ENCODE measurements around the gene SHB.

The SHB gene

DNA sequence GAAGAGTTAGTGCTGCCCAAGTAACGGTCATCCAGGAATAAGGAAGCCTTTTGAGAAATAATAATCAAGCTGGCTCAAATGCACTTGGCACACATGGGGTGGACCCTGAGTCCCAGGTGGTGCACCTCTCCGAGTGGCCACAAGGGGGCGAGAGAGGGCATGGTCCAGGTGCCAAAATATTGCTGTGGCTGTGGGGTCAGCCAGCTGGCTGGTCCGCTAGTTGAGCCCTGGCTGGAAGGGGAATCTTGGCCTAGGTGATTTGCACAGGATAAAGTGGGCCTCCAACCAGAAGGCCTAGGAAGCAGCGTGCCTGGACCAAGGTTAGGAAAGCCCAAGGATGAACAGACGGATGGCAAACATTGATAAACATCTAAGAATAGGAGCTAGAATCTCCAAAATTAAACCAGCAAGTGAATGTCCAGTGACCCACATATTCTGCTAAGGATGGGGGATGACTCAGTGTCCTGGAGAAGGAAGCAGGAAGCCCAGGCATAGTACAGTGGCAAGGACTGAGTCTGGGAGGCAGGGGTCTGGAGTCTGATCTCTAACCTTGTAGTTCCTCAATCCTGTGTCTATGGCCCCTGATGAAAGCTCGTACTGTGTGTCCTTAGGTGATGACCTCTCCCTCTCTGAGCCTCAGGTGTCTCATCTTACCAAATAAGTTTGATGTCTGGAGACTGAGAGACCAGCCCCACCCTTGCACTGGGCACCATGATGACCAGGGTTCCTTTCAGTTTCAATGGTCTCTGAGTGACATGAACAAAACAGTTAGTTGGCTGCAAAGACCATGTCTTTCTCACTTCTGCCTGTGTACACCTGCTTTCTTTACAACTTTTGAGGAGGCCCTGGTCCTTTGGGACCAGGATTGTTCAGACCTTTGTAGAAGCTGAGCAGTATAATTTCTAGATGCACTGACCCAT lies 19.2 kb upstream of the SHB start:
- in situ Hi-C loops (cut with MboI; ENCODE audit: low sequenced_read_pairs), result loop anchor here (10.0 kb wide), 1 partner anchor 277 kb away; no protein-coding TSS in a partner anchor

GRCh38 chr9:38086496-38086895 lies 17.5 kb upstream of the SHB start:
- in situ Hi-C loops (cut with MboI; ENCODE audit: low sequenced_read_pairs), result loop anchor here (10.0 kb wide), 1 partner anchor 278 kb away; no protein-coding TSS in a partner anchor

GRCh38 chr9:38085308-38085707 lies 16.3 kb upstream of the SHB start:
- in situ Hi-C loops (cut with MboI; ENCODE audit: low sequenced_read_pairs), result loop anchor here (10.0 kb wide), 1 partner anchor 279 kb away; no protein-coding TSS in a partner anchor

GRCh38 chr9:38084556-38084880 lies 15.5 kb upstream of the SHB start:
- in situ Hi-C loops (cut with MboI; ENCODE audit: low sequenced_read_pairs), result loop anchor here (10.0 kb wide), 1 partner anchor 280 kb away; no protein-coding TSS in a partner anchor

DNA sequence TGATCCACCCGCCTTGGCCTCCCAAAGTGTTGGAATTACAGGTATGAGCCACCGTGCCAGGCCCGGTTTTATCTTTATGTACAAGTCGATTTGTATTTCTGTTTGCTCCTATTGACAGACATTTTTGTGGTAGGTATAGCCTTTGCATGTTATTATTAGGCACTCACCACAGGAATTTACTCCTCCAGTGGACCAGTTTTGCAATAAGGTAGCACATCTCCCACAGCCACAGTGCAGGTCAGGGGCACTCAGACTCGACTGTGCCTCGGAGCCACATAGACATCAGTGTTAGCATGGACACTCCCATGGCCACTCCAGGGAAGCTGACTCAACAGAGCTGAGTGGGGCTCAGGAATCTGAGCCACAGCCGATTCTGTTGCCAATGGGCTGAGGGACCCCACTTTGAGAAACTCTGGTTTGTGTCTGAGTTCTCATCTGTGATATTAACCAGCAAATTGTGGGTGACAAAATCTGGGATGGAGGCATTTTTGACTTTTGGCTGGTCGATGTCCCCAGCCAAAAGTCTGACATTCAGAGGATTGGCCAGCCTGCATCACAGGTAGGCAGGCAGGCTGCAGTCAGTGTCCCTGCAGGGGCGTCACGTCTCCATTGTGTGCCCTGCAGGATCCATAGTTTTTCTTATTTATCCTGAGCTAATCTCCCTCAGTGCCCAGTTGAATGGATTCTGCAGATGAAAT lies 15.0 kb upstream of the SHB start:
- in situ Hi-C loops (cut with MboI; ENCODE audit: low sequenced_read_pairs), result loop anchor here (10.0 kb wide), 1 partner anchor 281 kb away; no protein-coding TSS in a partner anchor

- in situ Hi-C loops (cut with MboI; ENCODE audit: low sequenced_read_pairs), result loop anchor here (10.0 kb wide), 1 partner anchor 282 kb away; no protein-coding TSS in a partner anchor
Measured at GRCh38 chr9:38082446-38083287, 13.6 kb upstream of the SHB start.

- in situ Hi-C loops (cut with MboI; ENCODE audit: low sequenced_read_pairs), result loop anchor here (10.0 kb wide), 1 partner anchor 283 kb away; no protein-coding TSS in a partner anchor
Measured at GRCh38 chr9:38081356-38082108, 12.5 kb upstream of the SHB start.

DNA sequence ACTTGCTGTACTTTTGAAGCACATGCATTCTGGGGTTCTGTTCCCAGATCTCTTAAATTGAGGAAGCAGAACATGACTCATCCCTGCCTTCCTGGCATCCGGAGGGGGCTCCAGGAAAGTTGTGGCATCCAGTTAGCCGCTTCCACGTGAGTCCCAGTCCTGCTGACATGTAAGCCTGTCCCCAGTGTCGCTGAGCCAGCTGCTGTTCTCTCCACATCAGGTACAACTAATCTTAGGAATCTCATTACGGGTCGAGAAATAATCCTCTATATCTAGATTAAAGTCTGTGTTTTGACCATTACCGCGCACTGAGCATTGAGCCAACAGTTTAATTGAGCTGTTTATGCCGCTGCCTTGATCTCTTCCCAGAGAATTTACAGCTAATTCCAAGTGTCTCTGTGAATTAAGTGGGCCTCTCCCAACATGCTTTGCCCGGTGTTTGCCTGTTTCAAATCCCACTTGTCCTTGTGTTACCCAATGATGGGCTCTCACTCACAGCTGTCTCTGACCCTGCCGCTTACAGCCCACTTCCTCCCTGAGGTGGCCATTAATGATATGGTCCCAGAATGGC lies 10.5 kb upstream of the SHB start:
- in situ Hi-C loops (cut with MboI; ENCODE audit: low sequenced_read_pairs), result loop anchor here (10.0 kb wide), 2 partner anchors 165 to 285 kb away; no protein-coding TSS in a partner anchor

- in situ Hi-C loops (cut with MboI; ENCODE audit: low sequenced_read_pairs), result loop anchor here (10.0 kb wide), 1 partner anchor 160 kb away; no protein-coding TSS in a partner anchor
Measured at GRCh38 chr9:38075272-38075671, 6.2 kb upstream of the SHB start.

GRCh38 chr9:38074441-38074961 lies 5.5 kb upstream of the SHB start:
- in situ Hi-C loops (cut with MboI; ENCODE audit: low sequenced_read_pairs), result loop anchor here (10.0 kb wide), 1 partner anchor 160 kb away; no protein-coding TSS in a partner anchor

DNA sequence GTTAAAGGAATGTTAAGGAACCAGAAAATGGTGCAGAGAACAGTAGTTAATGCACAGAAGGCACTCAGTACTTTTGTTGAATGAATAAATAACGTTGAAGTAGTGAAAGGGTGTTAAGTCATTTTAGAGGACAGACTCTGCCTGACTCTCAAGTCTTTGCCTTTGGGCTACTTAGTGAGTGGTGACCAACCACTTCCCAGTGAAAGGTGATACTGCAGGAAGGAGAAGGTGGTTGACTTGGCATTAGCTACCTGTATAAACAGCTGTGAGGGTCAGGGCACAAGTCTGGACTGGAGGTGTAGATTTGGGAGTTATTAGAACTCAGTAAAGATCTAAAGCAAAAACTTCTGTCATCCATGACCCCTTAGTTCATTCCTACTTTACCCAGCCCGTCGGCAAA lies 4.9 kb upstream of the SHB start:
- in situ Hi-C loops (cut with MboI; ENCODE audit: low sequenced_read_pairs), result loop anchor here (10.0 kb wide), 1 partner anchor 159 kb away; no protein-coding TSS in a partner anchor

DNA sequence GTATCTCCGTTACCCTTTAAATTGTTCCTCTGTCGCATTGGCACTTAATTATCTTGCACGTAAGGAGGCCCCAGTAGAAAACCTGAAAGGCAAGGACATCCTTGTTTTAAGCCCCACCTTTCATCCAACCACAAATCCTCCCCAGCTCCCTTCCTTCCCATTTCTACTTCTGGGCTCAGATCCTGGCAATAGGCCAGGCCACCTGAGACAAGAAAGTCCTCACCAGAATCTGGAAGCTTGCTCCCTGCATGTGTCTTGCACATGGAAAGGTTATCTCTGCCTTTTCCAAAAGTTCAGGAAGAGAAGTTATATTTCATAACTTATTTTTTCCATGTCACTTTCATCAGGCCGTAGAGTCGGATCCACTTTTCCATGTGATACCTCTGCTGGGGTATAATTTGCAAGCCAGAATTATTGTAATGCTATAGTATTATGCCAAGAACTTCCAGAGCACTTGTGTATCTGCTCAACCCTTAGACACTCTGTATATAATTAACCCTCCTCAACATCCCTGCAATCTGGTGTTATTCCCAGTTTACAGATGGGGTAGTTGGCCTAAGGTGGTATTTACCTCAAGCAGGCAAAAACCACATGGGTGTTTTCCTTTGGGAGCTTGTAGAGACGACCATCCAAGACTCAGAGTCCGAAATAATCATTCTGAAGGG lies 2.6 kb upstream of the SHB start:
- in situ Hi-C loops (cut with MboI; ENCODE audit: low sequenced_read_pairs), result loop anchor here (10.0 kb wide), 1 partner anchor 157 kb away; no protein-coding TSS in a partner anchor

GRCh38 chr9:38067859-38068681 lies 957 bp downstream of the SHB start:
- in situ Hi-C loops (cut with MboI; ENCODE audit: low sequenced_read_pairs), result no loop called here

- in situ Hi-C loops (cut with MboI; ENCODE audit: low sequenced_read_pairs), result no loop called here
Measured at GRCh38 chr9:38066914-38067858, 1.8 kb downstream of the SHB start.

DNA sequence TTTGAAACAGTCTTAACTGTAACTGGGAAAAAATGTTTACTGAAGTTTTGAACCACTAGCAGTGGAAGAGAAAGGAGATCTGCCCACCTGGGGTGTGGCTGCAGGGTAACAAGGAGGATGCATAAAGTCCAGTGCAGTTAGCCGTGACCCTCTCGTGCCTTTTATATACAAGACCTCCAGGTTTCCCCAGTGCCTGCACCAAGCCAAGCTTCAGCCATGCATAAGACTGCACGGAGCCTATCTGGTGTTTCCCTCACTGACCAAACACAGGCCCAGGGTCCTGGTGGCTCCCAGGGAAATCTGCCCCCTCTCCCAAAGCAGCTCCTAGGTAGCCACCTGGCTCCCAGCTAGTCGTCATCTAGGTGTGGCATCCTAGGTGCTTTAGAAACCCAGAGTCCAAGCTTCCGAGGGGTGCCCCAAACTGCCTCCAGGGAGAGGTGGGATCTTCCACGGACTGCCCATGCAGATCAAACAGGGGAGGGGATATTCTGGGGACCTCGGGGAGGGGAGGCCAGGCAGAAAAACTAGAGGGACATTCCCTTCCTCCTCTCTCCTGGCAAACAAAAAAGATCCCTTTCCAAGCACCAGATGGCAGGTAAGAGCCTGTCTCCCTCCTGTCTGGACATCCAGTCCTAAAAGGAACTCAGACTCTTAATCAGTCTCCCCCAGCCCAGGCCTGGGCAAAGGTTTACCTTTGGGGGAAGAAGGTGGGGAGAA lies 2.7 kb downstream of the SHB start:
- in situ Hi-C loops (cut with MboI; ENCODE audit: low sequenced_read_pairs), result no loop called here

All from HL-60/S4 (cell line).